HG03571 (cell line): ENCODE data around the gene ATXN7L3B.

Experiments used
- ATAC-seq: cut with Tn5 transposase; IDR thresholded peaks from one replicate; pipeline ENCODE4 v1.9.1; 2021; ENCODE audit not compliant: unreplicated experiment

Gene ATXN7L3B

GRCh38 chr12:74547249-74547648, 9.6 kb downstream of the ATXN7L3B start:
- no peak for ATAC-seq

GRCh38 chr12:74551291-74551690, 13.7 kb downstream of the ATXN7L3B start:
- ATAC-seq, result no peak

GRCh38 chr12:74552201-74552600, 14.6 kb downstream of the ATXN7L3B start:
- ATAC-seq, result no peak

GRCh38 chr12:74559728-74560127, 22.1 kb downstream of the ATXN7L3B start:
- ATAC-seq, result no peak

- no peak for ATAC-seq
Observed at GRCh38 chr12:74563927-74564326, 26.3 kb downstream of the ATXN7L3B start.

GRCh38 chr12:74578486-74578885, 40.9 kb downstream of the ATXN7L3B start:
- no peak for ATAC-seq

GRCh38 chr12:74579446-74579845, 41.8 kb downstream of the ATXN7L3B start:
- ATAC-seq, result no peak

- no peak for ATAC-seq
Observed at GRCh38 chr12:74579981-74580380, 42.3 kb downstream of the ATXN7L3B start.

- no peak for ATAC-seq
Observed at GRCh38 chr12:74581439-74581838, 43.8 kb downstream of the ATXN7L3B start.

GRCh38 chr12:74584483-74585062, 46.9 kb downstream of the ATXN7L3B start:
- no peak for ATAC-seq

- ATAC-seq, result no peak
Observed at GRCh38 chr12:74586251-74586650, 48.6 kb downstream of the ATXN7L3B start.
